ENCODE data around the gene NUP37.
A peak's percentile ranks its signal among the peaks of the same experiment; 100 is the strongest.

NUP37 gene

GRCh38 chr12:102043928-102044327, 76.0 kb downstream of the NUP37 start:
- TF ChIP-seq CTCF (IDR thresholded peaks at IDR 0.05; ENCODE audit: low read length, missing control alignments) = no peak
- H3K4me3 ChIP-seq (replicated peaks; ENCODE audit: low read depth, low read length) = no peak overlapping the region
- DNase-seq (ENCODE audit: low read depth) = no peak

- TF ChIP-seq CTCF (IDR thresholded peaks at IDR 0.05; ENCODE audit: low read length, missing control alignments) = no peak
- no peak overlapping the region for H3K4me3 ChIP-seq (replicated peaks; ENCODE audit: low read depth, low read length)
- DNase-seq (ENCODE audit: low read depth) = peak; percentile 14
Measured at GRCh38 chr12:102033991-102034745, 85.7 kb downstream of the NUP37 start.

- TF ChIP-seq CTCF (IDR thresholded peaks at IDR 0.05; ENCODE audit: low read length, missing control alignments) = no peak
- H3K4me3 ChIP-seq (replicated peaks; ENCODE audit: low read depth, low read length) = no peak overlapping the region
- DNase-seq (ENCODE audit: low read depth) = no peak
Measured at GRCh38 chr12:102031852-102032251, 88.1 kb downstream of the NUP37 start.

GRCh38 chr12:102029141-102029540, 90.8 kb downstream of the NUP37 start:
- no peak for DNase-seq (ENCODE audit: low read depth)
- no peak overlapping the region for H3K4me3 ChIP-seq (replicated peaks; ENCODE audit: low read depth, low read length)
- no peak for TF ChIP-seq CTCF (IDR thresholded peaks at IDR 0.05; ENCODE audit: low read length, missing control alignments)

GRCh38 chr12:102026728-102027127, 93.2 kb downstream of the NUP37 start:
- no peak for TF ChIP-seq CTCF (IDR thresholded peaks at IDR 0.05; ENCODE audit: low read length, missing control alignments)
- H3K4me3 ChIP-seq (replicated peaks; ENCODE audit: low read depth, low read length) = no peak overlapping the region
- no peak for DNase-seq (ENCODE audit: low read depth)

GRCh38 chr12:102024765-102025164, 95.1 kb downstream of the NUP37 start:
- TF ChIP-seq CTCF (IDR thresholded peaks at IDR 0.05; ENCODE audit: low read length, missing control alignments) = no peak
- no peak overlapping the region for H3K4me3 ChIP-seq (replicated peaks; ENCODE audit: low read depth, low read length)
- peak; percentile 42 for DNase-seq (ENCODE audit: low read depth)

- peak; percentile 52 for DNase-seq (ENCODE audit: low read depth)
- no peak for TF ChIP-seq CTCF (IDR thresholded peaks at IDR 0.05; ENCODE audit: low read length, missing control alignments)
- H3K4me3 ChIP-seq (replicated peaks; ENCODE audit: low read depth, low read length) = no peak overlapping the region
Measured at GRCh38 chr12:102023343-102023930, 96.5 kb downstream of the NUP37 start.
